ENCODE measurements around the gene LHFPL3.

DNA sequence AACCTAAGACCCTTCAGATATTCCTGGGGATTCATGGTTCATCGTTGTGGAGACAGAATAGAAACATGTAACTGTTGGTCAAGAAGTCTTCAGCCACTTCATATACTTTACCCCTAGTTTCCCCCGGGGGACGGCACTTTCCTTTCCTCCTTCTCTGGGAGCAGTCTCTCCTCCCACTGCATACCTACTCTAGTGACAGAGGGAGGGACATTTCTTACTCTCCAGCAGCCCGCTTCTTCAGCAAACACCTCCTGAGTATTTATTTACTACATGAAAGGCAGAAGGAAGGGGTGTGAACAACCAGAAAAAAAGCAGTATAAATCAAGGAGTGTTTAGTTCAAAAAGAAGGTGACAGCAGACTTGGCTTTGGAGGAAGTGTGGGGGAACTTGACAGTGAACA, 69.0 kb downstream of the LHFPL3 start:
- TF ChIP-seq CTCF (IDR thresholded peaks at IDR 0.05; ENCODE audit: borderline replicate concordance, extremely low read depth, low read length, poor library complexity, severe bottlenecking) (no peak), EZH2 (IDR thresholded peaks at IDR 0.05; ENCODE audit: borderline replicate concordance, low read depth, low read length, severe bottlenecking) (no peak)
